WTC11 (cell line): Measurements from ENCODE around the gene ELOVL5. TPM values are rescaled to one million over a fixed set of nuclear protein-coding genes. Genes with fewer than 3 reads are reported as not detected.

Experiments used
- ATAC-seq: fragments of 200-7000 bp; cut with Tn5 transposase; 2 replicates; pipeline ENCODE4 v1.10.0; 2021; ENCODE audit warnings: mild to moderate bottlenecking, moderate library complexity
- CTCF ChIA-PET: fragments of 300-600 bp; sonication (Branson Sonifier 250); formaldehyde crosslinking; loops from one replicate; lab custom pipeline; 2021; ENCODE audit warnings: antibody characterized with exemption; lab: Charles Lee
- POLR2A ChIA-PET: fragments of 350-600 bp; sonication (Branson Sonifier 250); formaldehyde crosslinking; loops from one replicate; lab custom pipeline; 2021; ENCODE audit warnings: antibody characterized with exemption; lab: Charles Lee
- DNase-seq: peaks from one replicate; pipeline ENCODE4 v3.0.0; 2021; ENCODE audit warnings: low spot score
- H3K27ac Mint-ChIP-seq: 2 replicates; pipeline ENCODE4 v1.8.0; 2021; ENCODE audit warnings: mixed read lengths
- H3K27me3 Mint-ChIP-seq: 2 replicates; pipeline ENCODE4 v1.8.0; 2021; ENCODE audit warnings: low read depth, mild to moderate bottlenecking, moderate library complexity, mixed read lengths
- H3K36me3 Mint-ChIP-seq: 2 replicates; pipeline ENCODE4 v1.8.0; 2021; ENCODE audit warnings: mixed read lengths
- H3K4me1 Mint-ChIP-seq: 2 replicates; pipeline ENCODE4 v1.8.0; 2022; ENCODE audit warnings: mixed read lengths
- H3K4me3 Mint-ChIP-seq: 2 replicates; pipeline ENCODE4 v1.8.0; 2021; ENCODE audit warnings: mild to moderate bottlenecking, moderate library complexity, mixed read lengths
- H3K9me3 Mint-ChIP-seq: 2 replicates; pipeline ENCODE4 v1.8.0; 2021; ENCODE audit warnings: mixed read lengths
- ATF1 ChIP-seq: sonication (generic); formaldehyde crosslinking; IDR thresholded peaks from 2 replicates; pipeline ENCODE4 v1.8.1; 2023; ENCODE audit warnings: mild to moderate bottlenecking, moderate library complexity, missing genetic modification reagents
- ATF3 ChIP-seq: sonication (generic); formaldehyde crosslinking; conservative IDR thresholded peaks from 2 replicates; pipeline ENCODE4 v1.8.1; 2022; ENCODE audit warnings: mild to moderate bottlenecking, missing genetic modification reagents
- ATF6 ChIP-seq: sonication (generic); formaldehyde crosslinking; IDR thresholded peaks from 2 replicates; pipeline ENCODE4 v1.8.1; 2023; ENCODE audit warnings: mild to moderate bottlenecking, missing genetic modification reagents
- E2F5 ChIP-seq: sonication (generic); formaldehyde crosslinking; IDR thresholded peaks from 2 replicates; pipeline ENCODE4 v1.8.1; 2022; ENCODE audit warnings: mild to moderate bottlenecking, moderate library complexity, missing genetic modification reagents
- ELF4 ChIP-seq: sonication (generic); formaldehyde crosslinking; IDR thresholded peaks from 2 replicates; pipeline ENCODE4 v1.8.1; 2022; ENCODE audit warnings: low read depth, mild to moderate bottlenecking, moderate library complexity, missing genetic modification reagents
- EMX1 ChIP-seq: fragments of 250-450 bp; sonication (Bioruptor Pico); IDR thresholded peaks from 2 replicates; pipeline ENCODE4 v1.8.0; 2021; ENCODE audit warnings: mild to moderate bottlenecking
- ETV6 ChIP-seq: sonication (generic); formaldehyde crosslinking; IDR thresholded peaks from 2 replicates; pipeline ENCODE4 v1.8.1; 2022; ENCODE audit warnings: mild to moderate bottlenecking, missing genetic modification reagents
- FOXP4 ChIP-seq: sonication (generic); formaldehyde crosslinking; IDR thresholded peaks from 2 replicates; pipeline ENCODE4 v1.8.0; 2022; ENCODE audit warnings: mild to moderate bottlenecking, missing genetic modification reagents
- IRF2 ChIP-seq: sonication (generic); formaldehyde crosslinking; IDR thresholded peaks from 2 replicates; pipeline ENCODE4 v1.8.0; 2022; ENCODE audit warnings: low read depth, missing genetic modification reagents, borderline replicate concordance
- JAZF1 ChIP-seq: fragments of 250-450 bp; sonication (Bioruptor Pico); IDR thresholded peaks from 2 replicates; pipeline ENCODE4 v1.9.0; 2021; ENCODE audit warnings: moderate library complexity, mild to moderate bottlenecking, inconsistent platforms
- OVOL2 ChIP-seq: fragments of 250-450 bp; sonication (Bioruptor Pico); IDR thresholded peaks from 2 replicates; pipeline ENCODE4 v1.9.0; 2021; ENCODE audit warnings: mild to moderate bottlenecking, borderline replicate concordance
- PRDM15 ChIP-seq: sonication (generic); formaldehyde crosslinking; IDR thresholded peaks from 2 replicates; pipeline ENCODE4 v1.8.0; 2022; ENCODE audit warnings: missing genetic modification reagents
- SMAD4 ChIP-seq: sonication (generic); formaldehyde crosslinking; IDR thresholded peaks from 2 replicates; pipeline ENCODE4 v1.8.0; 2022; ENCODE audit warnings: mild to moderate bottlenecking, missing genetic modification reagents
- TEAD1 ChIP-seq: sonication (generic); formaldehyde crosslinking; IDR thresholded peaks from 2 replicates; pipeline ENCODE4 v1.8.0; 2022; ENCODE audit warnings: mild to moderate bottlenecking, missing genetic modification reagents
- TEAD4 ChIP-seq: sonication (generic); formaldehyde crosslinking; IDR thresholded peaks from 2 replicates; pipeline ENCODE4 v1.8.0; 2022; ENCODE audit warnings: mild to moderate bottlenecking, missing genetic modification reagents
- ZMAT4 ChIP-seq: fragments of 250-450 bp; sonication (Bioruptor Pico); IDR thresholded peaks from 2 replicates; pipeline ENCODE4 v1.9.0; 2021; ENCODE audit warnings: mild to moderate bottlenecking
- ZNF121 ChIP-seq: sonication (generic); formaldehyde crosslinking; IDR thresholded peaks from 2 replicates; pipeline ENCODE4 v1.8.0; 2023; ENCODE audit warnings: missing genetic modification reagents
- ZNF416 ChIP-seq: fragments of 250-450 bp; sonication (Bioruptor Pico); IDR thresholded peaks from 2 replicates; pipeline ENCODE4 v1.9.0; 2021; ENCODE audit warnings: mild to moderate bottlenecking, inconsistent platforms
- ZNF512 ChIP-seq: sonication (generic); formaldehyde crosslinking; IDR thresholded peaks from 2 replicates; pipeline ENCODE4 v1.8.1; 2022; ENCODE audit warnings: missing genetic modification reagents, borderline replicate concordance
- total RNA-seq: library from RNA; stranded (reverse); gene quantifications from 3 replicates; pipeline ENCODE4 v1.2.3, GENCODE V29; 2021

ELOVL5 gene
- total RNA-seq, 1 experiment from 2014 or later, result 122 TPM

- TF ChIP-seq PRDM15 (CRISPR knock-in tag) (no peak), ZNF121 (CRISPR knock-in tag) (no peak), JAZF1 (no peak)
These were observed 113.2 kb downstream of the ELOVL5 start (continued) for GRCh38 chr6:53235508-53235907.

GRCh38 chr6:53233309-53233708 is 115.4 kb downstream of the ELOVL5 start:
- CTCF ChIA-PET, result no interaction called here
- TF ChIP-seq ATF1 (CRISPR knock-in tag) (no peak), FOXP4 (CRISPR knock-in tag) (no peak), ZNF121 (CRISPR knock-in tag) (no peak), ETV6 (no peak), ATF6 (CRISPR knock-in tag) (no peak), TEAD4 (CRISPR knock-in tag) (no peak), SMAD4 (no peak), ATF3 (CRISPR knock-in tag) (no peak)
- Mint-ChIP-seq H3K27me3 (no peaks in the 10 kb centered on the region; the same call in 1 of the 2 replicates), H3K4me3 (no peak overlapping the region), H3K9me3 (no peaks in the 10 kb centered on the region), H3K27ac (no peak overlapping the region), H3K4me1 (no peaks in the 10 kb centered on the region), H3K36me3 (no peaks in the 10 kb centered on the region)
- POLR2A ChIA-PET, result no interaction called here
- DNase-seq, result no peak
- no peak for ATAC-seq

- Mint-ChIP-seq H3K27ac (no peak overlapping the region), H3K36me3 (no peaks in the 10 kb centered on the region), H3K9me3 (no peaks in the 10 kb centered on the region), H3K27me3 (no peaks in the 10 kb centered on the region; the same call in 1 of the 2 replicates), H3K4me3 (no peak overlapping the region), H3K4me1 (no peaks in the 10 kb centered on the region)
- no peak for ATAC-seq
- no peak for DNase-seq
- POLR2A ChIA-PET, result no interaction called here
- CTCF ChIA-PET, result interaction anchor here (1.4 kb wide), 1 partner anchor 254 kb away, joined by 3 read pairs; no protein-coding TSS in a partner anchor
- TF ChIP-seq E2F5 (no peak), ATF6 (CRISPR knock-in tag) (no peak), ETV6 (no peak), ATF3 (CRISPR knock-in tag) (no peak), ELF4 (CRISPR knock-in tag) (no peak), ZNF512 (no peak), ZNF416 (no peak), IRF2 (CRISPR knock-in tag) (no peak), TEAD1 (CRISPR knock-in tag) (no peak), OVOL2 (CRISPR knock-in tag) (no peak), EMX1 (CRISPR knock-in tag) (no peak), ZMAT4 (CRISPR knock-in tag) (no peak)
These were observed 117.8 kb downstream of the ELOVL5 start for GRCh38 chr6:53230775-53231467.
